GM18868 (cell line): ENCODE results near the gene PLA2G6.
A peak's percentile ranks its signal among the peaks of the same experiment; 100 is the strongest.
"Not testable (repeated sequence)": the region's sequence is repeated elsewhere in the genome, so short reads cannot be mapped to it uniquely, and the experiment has no call there.

Source experiments
- ATAC-seq: cut with Tn5 transposase; IDR thresholded peaks from one replicate; pipeline ENCODE4 v1.9.1; 2021; ENCODE audit warnings: mild to moderate bottlenecking, moderate library complexity; ENCODE audit not compliant: unreplicated experiment

Gene PLA2G6

GRCh38 chr22:38135133-38135706 lies 46.4 kb downstream of the PLA2G6 start:
- no peak for ATAC-seq

- no peak for ATAC-seq
Measured at GRCh38 chr22:38133331-38133730, 48.3 kb downstream of the PLA2G6 start.

- ATAC-seq = no peak
Measured at GRCh38 chr22:38132794-38133193, 48.8 kb downstream of the PLA2G6 start.

- ATAC-seq = no peak
Measured at GRCh38 chr22:38132136-38132535, 49.5 kb downstream of the PLA2G6 start.

- no peak for ATAC-seq
Measured at GRCh38 chr22:38131399-38131798, 50.2 kb downstream of the PLA2G6 start.

GRCh38 chr22:38129856-38130255 lies 51.8 kb downstream of the PLA2G6 start:
- no peak for ATAC-seq

DNA sequence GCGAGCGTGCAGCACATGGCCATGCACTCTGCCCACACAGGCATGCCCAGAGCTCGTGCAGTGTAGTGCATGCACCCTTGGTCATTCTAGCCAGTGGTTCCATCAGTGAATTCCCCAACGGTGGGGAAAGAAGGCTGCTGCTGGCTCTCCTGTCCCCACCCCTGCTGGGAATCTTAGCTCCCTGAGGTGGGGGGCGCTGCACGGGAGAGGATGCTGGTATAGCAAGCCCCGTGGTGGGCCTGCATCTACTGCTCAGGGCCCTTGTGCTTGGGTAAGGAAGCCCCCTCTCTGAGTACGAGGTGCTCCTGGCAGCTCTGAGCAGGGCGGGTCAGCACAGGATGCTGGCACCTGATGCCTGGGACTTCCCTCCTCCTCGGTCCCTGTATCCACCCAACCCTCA lies 52.6 kb downstream of the PLA2G6 start:
- no peak for ATAC-seq

DNA sequence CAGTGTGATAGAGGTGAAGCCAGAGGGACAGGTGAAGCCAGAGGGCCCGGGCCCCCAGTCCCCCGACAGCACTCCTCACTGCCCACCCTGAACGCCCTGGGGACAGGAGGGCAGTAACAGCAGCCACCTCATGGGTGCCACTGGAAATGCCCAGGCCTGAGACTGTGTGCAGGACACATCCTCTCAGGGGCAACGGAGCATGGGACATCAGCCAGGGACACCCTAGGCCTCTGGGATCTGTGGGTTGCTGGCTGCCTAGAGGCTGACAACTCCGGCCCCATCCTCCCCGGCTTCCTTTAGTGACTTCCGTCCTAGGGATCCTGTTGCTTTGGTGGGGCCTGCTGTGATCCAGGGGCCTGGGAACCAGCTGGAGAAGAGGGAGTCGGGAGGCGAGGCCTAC lies 53.8 kb downstream of the PLA2G6 start:
- no peak for ATAC-seq

GRCh38 chr22:38126928-38127668 lies 54.5 kb downstream of the PLA2G6 start:
- ATAC-seq = no peak

DNA sequence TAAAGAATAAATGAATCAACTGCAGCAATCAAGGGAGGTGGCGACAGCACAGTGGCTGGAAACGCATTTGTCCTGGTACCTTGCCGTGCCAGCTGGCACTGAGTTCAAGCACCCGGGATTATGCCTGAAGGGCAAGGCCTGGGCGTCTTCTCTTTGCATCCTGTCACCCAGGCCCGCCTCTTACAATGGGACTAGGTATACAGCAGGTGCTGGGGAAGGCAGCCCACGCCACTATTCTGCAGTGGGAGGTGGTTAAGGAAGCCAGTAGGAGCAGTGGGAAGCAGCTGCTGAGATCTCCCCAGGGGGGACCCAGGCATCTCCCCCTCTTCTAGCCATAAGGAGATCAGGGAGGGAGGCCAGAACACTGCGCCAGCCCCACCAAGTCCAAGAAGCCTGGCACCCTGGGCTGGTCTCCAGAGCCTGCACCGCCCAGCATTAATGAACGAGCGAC lies 55.9 kb downstream of the PLA2G6 start:
- no peak for ATAC-seq

DNA sequence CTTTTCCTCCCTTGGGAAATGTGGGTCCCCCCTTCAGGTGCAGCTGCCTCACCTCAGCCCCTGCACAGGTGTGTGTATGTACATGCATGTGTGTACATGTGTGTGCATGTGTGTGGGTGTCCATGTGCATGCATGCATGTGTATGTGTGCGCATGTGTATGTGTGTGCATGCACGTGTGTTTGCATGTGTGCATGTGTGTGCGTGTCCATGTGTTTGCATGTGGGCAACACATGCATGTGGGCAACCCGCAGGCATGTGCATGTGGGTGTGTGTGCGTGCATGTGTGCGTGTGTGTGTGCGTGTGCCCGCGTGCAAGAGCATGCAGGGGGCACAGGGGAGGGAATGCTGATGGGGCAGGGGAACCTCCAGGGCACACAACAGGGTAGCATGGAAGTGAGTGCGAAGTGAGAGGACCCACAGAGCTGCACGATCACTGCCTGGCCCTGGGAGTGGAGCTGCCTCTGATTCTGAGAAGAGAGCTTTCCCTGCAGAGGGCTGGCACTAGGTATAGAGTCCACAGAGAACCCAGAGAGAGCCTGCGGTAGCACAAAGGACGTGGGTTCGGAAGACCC lies 56.5 kb downstream of the PLA2G6 start:
- ATAC-seq = no peak

DNA sequence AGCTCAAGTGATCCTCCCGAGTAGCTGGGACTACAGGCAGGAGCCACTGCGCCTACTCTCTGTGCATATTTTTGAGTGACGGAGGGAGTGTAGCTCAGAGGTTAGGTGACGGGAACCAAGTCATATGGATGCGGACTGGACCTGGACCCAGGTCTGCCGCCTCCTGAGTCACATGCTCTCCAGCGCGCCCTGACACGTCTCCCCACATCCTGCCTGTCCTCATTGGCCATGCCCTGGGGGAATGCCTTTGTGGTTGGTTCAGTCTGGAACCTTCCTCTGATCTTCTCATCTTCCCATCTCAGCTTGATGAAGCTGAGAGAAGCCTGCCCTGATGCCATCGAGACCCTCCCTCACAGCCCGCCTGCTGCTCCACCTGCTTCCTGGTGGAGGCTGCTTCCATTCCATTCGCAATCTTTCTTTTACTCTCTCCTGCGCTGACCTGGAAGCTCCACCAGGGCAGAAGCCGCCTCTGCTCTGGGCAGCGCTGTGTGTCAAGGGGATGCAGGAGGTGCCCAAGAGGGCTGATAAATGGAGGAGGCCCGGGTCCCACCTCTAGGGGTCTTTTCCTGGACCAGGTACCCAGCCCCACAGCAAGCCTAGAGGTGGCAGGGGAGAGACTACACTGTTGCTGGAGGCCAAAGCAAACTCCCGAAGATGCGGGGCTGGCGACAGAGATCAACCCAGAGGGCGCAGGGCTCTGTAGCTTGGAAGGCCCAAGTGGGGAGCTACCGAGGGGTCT lies 57.2 kb downstream of the PLA2G6 start:
- ATAC-seq = no peak

DNA sequence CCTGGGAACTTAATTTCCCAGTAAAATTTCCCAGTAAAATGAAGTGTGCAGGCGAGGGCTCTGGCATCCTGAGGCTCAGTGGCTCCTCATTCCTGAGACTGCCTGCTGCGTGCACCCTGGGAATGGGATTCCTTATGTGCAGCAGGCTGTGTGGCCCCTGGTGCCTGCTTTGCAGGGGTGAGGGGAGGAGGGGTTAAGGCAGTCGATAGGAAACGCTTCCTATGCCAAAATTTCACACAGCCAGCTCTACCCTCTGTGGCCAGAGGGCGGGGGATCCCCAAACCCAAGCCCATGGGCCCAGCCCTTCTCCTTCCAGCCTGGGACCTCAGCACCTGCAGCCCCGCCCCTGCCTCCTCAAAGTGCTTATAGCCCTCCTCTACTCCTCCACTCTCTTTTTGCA lies 59.0 kb downstream of the PLA2G6 start:
- no peak for ATAC-seq

- no peak for ATAC-seq
Measured at GRCh38 chr22:38120359-38121110, 61.1 kb downstream of the PLA2G6 start.

GRCh38 chr22:38118747-38119146 lies 62.9 kb downstream of the PLA2G6 start:
- ATAC-seq = not testable (repeated sequence)

DNA sequence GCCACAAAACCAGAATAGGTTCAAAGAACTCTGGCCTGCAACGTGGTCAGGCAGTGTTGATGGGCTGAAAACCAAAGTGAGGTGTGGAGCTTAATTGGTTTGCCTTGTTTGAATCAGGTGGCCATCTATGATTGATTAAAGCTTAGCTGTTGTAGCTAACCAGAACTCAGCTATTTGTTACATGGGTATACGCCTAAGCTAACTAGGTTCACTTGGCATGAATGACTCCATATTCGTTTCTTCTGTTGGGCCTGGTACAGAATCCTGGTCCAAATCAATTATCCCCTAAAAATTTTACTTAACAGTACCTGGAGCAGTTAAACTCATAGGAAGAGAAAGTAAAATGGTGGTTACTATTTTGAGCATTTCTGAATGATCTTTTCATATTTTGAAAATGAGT lies 63.4 kb downstream of the PLA2G6 start:
- no peak for ATAC-seq

DNA sequence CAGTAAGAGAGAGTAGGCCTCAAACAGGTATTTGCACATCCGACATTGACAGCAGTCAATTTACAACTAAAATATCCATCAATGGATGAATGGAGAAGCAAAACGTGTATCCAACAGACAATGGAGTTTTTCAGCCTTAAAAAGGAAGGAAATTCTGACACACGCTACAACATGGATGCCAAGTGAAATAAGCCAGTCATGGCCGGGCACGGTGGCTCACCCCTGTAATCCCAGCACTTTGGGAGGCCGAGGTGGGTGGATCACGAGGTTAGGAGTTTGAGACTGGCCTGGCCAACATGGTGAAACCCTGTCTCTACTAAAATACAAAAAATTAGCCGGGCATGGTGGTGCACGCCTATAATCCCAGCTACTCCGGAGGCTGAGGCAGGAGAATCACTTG lies 64.1 kb downstream of the PLA2G6 start:
- ATAC-seq = not testable (repeated sequence)

DNA sequence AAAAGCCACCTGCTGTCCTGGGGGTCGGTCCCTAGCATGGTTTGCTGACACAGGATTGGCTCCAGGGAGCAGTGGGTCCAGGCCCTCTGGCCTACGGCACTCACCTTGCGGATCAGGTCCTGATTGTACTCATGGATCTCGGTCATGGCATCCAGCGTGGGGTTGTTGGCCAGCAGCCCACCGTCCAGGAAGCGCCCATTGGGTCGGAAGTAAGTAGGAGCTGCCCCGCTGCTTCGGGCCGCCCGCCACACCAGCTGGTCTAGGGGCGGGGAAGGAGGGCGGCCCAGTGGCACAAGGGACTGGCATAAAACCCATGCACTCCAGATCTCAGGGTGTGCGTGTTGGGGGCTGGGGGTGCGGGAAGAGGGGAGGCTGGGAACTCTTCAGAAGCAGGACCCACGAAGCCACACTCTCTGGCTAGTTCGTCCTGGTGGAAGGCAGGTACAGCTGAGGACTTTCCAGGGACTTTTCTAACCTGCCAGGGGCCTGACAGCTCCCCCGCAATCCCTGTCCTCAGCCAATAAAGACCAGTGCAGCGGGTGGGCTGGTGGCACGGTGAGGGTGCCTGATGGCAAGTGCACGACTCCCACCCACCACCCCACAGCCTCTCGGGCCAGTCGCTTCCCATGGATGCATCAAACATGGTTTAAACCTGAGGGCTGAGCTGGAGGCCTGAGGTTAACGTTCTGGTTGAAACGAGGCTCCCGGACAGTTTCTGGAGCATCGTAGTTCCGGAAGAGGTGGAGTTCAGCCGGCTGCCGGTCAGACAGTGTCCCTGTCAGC lies 66.0 kb downstream of the PLA2G6 start:
- ATAC-seq = no peak

DNA sequence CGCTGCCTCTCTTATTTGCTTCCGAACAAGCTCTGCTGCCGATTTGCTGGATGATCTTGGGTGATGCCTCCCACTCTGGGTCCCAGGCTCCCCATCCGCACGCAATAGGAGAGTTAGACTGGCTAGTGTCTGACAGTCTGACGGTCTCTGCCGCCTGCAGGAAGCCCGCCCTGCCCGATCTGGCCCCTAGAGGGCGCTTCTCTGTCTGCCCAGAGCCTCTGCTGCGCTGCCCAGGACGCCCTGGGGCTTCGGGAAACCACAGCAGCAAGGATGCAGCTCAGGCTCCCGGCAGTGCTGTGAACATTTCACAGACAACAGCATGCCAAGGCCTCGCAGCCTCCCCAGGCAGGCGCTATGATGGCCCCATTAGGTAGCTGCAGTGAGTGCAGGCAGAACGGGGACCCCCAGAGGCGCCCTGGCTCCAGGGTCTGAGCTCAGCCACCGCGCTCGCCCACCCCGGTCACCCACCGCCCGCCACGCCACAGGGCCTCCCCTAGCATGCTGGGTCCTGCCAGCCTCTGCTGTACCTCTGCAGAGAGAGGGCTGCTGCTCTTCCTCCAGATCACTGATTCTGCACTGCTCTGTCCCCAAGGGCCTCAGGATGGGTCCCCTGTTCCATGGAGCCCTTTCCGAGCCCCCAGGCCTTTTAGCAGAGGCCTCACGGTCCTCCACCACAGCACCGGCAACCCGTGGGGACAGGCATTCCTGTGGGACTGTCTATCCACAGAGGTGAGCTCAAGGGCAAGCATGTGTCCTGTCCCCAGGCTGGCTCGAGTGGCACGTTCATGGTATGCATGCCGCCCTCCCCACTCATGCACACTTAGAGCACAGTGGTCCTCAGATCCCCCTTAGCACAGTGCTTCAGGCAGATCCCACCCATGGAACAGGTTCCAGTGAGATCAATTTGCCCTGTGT lies 66.9 kb downstream of the PLA2G6 start:
- ATAC-seq = peak; percentile 46
